Non-pigmented ciliary epithelial cell (primary cell): ENCODE measurements around the gene DDX25.

Experiments used
- DNase-seq: peaks from one replicate; pipeline ENCODE4 v3.0.0-alpha.2; 2010; ENCODE audit warnings: low read depth

The DDX25 gene

DNA sequence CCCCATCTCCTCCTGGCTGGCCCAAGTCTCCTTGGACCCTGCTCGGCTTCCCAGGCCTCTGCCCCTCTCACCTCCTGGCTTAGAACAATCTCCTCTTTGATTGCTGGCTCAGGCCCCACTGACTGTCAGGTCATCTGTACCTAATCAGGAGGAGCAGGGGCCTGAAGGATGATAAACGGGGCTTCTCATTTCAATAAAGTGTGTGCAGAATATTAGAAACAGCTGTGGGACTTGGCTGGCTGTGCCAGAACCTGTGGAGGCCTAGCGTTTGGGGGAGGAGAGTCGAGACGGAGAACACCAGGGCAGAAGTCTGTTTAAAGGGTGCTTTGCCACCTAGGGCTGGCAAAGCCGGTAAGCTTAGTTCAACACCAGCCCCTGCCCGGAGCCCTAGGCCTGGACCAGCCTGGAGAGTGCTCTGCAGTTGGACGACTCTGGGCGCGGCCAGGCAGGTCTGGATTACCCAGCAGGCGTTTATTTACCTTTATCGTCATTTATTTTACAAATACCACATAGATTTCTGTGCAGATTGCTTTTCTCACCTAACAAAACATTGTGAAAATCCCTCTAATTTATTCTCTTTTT is 31.4 kb downstream of the DDX25 start:
- DNase-seq: no peak

- no peak for DNase-seq
These were observed 34.1 kb downstream of the DDX25 start for GRCh38 chr11:125938418-125938817.

GRCh38 chr11:125939081-125939521 is 34.8 kb downstream of the DDX25 start:
- no peak for DNase-seq

DNA sequence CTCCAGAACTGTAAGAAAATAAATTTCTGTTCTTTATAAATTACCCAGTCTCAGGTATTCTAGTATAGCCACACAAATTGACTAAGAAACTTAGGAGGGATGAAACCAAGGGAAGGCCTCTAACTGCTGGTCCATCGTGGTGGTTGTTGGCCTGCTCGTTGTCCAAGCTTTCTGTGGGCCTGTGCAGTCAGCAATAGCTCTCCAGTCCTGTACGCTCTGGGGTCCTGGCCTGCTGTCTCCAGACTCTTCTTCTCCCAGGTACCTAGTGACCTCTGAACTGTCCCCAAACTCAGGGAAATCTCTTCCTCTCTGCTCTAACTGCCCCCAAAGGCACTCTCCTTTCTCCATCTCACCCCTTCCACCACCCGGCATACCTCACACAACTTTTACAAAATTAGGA is 35.8 kb downstream of the DDX25 start:
- DNase-seq: no peak

GRCh38 chr11:125941267-125941618 is 36.9 kb downstream of the DDX25 start:
- no peak for DNase-seq

DNA sequence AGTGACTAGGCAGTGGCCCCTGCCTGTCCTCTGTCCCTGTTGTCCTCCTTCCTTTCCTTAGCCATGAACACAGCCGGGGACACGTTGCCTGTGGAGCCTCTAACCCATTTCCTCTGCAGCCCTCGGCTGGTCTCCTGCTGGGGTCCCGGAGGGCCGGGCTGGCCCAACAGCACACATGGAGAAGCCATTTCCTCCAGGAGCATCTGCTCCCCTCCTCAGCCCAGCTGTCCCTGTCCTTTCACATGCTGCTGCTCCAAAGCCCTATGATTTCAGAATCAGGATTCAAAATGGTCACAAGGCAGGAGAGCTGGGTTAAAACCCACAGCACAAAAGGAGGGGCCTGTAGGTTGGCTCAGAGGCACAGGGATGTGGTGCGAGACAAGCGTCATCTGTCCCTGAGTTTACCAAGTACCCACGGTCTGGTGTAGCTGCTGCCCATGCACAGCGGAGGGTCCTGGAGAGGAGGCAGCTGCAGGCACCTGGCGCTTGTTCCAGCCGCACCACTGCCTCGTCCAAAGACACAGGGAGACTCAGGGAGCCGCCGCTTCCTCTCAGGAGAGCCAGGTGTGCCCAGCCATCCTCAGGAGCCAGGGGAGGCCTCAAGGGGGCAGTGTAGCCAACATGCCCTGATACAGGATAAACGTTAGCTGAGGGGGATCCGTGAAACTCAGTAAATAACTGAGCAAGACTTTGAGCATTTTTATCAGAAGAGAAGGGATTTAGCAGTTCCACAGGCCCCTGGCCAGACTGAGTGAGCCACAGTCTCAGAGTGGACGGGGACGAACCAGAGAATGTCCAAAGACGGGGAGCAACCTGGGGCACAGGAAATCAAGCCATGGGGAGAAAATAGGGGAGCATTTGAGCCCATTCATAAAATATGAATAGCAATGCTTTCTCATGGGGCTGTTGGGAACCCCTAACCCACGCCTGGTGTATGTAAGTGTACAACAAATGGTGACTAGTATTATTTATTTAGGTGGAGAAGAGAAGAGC is 37.6 kb downstream of the DDX25 start:
- DNase-seq: no peak

DNA sequence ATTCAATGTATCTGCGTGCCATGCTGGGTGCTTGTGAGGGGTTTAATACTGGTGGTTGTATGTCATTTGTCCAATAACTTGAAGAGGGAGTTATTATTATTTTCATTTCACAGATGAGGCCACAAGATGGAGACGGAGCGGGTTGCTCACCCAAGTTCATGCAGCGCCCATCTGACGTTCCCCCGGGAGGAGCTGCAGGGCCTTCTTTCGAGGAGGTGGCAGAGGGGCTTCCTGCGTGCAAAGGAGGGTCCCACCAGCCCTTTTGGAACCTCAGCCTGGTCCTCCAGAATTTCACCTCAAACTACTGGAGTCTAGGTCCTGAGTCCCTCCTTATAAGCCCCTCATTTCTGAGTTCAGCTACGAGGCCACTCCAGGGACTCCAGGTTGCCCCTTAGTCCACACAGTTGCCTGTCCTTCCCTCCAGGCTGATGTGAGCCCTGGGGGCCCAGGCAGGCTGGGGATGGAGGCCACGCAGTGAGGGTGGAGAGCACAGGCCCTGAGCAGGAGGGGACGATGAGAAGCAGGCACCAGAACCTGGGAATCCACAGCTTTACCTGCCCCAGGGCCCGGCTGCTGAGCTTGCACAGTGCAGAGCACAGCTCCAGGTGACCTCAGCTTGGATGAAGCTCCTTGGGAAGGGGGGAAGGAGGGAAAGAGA is 38.6 kb downstream of the DDX25 start:
- no peak for DNase-seq

- DNase-seq: no peak
These were observed 39.5 kb downstream of the DDX25 start for GRCh38 chr11:125943661-125944349.

DNA sequence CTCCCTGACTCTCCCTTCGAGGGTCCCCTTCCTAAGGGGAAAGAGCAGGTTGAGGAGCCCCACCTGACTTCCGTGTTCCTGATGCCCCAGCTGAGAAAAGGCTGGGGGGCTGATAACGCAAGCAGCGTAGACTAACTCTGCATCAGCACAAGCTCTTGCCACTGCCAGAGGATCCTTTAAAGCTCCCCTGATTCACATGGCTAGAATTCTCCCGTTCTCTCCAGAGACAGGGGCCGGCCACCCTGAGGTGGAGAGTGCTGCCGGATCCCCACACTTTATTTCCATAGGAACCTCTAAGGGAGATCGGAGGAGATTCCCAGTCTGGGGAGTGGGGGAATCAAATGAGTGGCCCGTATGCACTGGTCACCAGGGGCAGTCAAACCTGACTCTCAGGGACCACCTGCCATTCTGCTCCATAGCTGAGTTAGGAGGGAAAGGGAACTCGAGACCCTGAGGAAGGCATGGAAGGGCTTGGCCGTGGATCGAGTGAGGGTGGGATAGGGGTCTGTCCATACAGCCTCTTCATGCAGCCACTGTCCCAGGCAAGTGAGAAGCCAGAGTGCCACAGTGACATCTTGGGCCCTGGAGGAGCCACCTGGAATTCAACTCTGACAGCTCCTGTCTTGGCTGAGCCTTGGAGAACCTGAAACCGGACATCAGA is 40.2 kb downstream of the DDX25 start:
- no peak for DNase-seq

GRCh38 chr11:125945011-125945796 is 40.9 kb downstream of the DDX25 start:
- no peak for DNase-seq

GRCh38 chr11:125945797-125946520 is 41.7 kb downstream of the DDX25 start, which contains the start of gene VSIG10L2:
Gene VSIG10L2, plus strand, starts transcription at chr11:125946044. Its CDS starts 12 bp downstream, at chr11:125946056.
- no peak for DNase-seq

DNA sequence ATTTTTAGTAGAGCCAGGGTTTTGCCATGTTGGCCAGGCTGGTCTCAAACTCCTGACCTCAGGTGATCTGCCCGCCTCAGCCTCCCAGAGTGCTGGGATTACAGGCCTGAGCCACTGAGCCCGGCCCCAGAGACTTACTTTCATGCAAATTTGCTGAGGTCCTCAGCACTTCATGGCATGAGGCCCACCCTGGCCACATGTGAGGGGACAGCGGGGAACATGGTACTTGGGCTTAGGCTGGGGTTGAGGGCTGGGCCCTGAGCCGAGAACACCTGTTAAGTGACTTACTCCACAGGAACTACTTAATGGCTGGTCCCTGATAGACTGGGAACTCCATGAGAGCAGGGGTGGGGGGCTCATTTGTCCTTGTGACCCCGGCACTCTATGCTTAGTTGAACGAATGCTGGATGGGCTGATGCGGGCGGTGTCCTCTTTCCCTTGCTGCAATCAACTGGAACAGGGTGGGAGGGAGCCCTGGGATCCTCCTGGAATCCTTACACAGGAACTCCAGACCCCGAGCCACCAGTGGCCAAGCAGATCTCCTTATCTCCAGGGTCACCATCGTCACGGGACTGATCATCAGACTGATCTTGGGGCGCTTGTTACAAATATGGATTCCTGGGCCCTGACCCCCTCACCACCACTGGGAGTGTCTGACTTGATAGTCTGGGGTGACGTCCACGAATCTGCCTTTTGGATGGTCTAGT is 42.6 kb downstream of the DDX25 start:
- no peak for DNase-seq

GRCh38 chr11:125947419-125948277 is 43.3 kb downstream of the DDX25 start:
- no peak for DNase-seq

- DNase-seq: no peak
These were observed 44.2 kb downstream of the DDX25 start for GRCh38 chr11:125948278-125949051.

DNA sequence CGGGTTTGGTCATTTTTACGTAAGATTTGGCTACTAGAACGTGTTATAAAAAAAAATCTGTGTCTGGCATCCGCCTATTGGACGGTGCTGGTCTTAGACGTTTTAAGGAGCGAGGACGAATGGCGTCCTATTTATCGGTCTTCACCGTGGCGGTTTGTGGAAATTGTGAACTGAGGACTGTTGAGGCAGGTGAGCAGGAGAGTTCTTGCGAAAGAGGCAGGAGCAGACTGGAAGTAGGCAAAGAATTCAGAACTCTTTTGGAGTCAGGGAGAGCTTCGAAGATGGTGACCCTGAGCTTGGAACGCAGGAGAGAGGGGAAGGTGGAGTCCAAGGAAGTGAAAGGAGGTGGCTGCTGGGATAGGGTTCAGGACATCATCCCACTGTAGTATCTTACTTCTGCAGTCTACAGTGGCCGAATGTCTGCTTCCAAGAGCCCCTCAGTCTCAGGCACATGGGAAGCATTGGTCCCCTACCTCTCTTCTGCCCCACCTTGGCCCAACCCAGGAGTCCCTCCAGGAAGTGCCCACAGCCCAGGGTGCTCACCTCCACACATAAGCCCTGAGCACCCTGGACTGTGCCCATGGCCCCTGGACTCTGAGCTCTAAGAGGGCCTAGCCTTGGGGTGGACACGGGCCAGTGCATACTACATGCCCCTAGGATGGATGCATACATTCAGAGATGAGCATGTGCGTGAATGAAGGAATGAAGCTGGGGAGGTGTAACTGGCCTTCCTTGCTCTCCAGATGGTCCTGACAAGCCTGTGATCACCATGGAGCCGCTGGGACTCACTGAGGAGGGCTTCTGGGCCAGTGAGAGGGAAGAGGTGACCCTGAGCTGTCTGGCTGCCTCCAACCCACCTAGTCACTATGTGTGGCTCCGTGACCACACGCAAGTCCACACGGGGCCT is 45.2 kb downstream of the DDX25 start:
- no peak for DNase-seq

- DNase-seq: no peak
These were observed 45.8 kb downstream of the DDX25 start for GRCh38 chr11:125950178-125950490.
